ENCODE results near the gene CRKL.
"Not testable (repeated sequence)": the region's sequence is repeated elsewhere in the genome, so short reads cannot be mapped to it uniquely, and the experiment has no call there.

Gene CRKL

GRCh38 chr22:20964090-20964798 lies 47.0 kb downstream of the CRKL start:
- Mint-ChIP-seq H3K4me3 (peak overlapping the region; percentile 76), H3K27me3 (peaks cover 2% of the 10 kb centered on the region), H3K4me1 (peaks cover 8% of the 10 kb centered on the region), H3K36me3 (no peaks in the 10 kb centered on the region), H3K9me3 (no peaks in the 10 kb centered on the region), H3K27ac (no peak overlapping the region)

- Mint-ChIP-seq H3K4me1 (peaks cover 8% of the 10 kb centered on the region), H3K27ac (no peak overlapping the region), H3K27me3 (peaks cover 2% of the 10 kb centered on the region), H3K9me3 (no peaks in the 10 kb centered on the region), H3K4me3 (peak overlapping the region; percentile 76), H3K36me3 (no peaks in the 10 kb centered on the region)
Observed at GRCh38 chr22:20964799-20965103, 47.5 kb downstream of the CRKL start.

GRCh38 chr22:20965104-20965887 lies 48.1 kb downstream of the CRKL start:
- Mint-ChIP-seq H3K4me3 (no peak overlapping the region), H3K36me3 (no peaks in the 10 kb centered on the region), H3K27ac (no peak overlapping the region), H3K4me1 (peaks cover 8% of the 10 kb centered on the region), H3K27me3 (peaks cover 2% of the 10 kb centered on the region), H3K9me3 (no peaks in the 10 kb centered on the region)

- Mint-ChIP-seq H3K4me3 (no peak overlapping the region), H3K4me1 (peaks cover 8% of the 10 kb centered on the region), H3K36me3 (no peaks in the 10 kb centered on the region), H3K27ac (no peak overlapping the region), H3K9me3 (no peaks in the 10 kb centered on the region), H3K27me3 (peaks cover 2% of the 10 kb centered on the region)
Observed at GRCh38 chr22:20965888-20966855, 49.0 kb downstream of the CRKL start.

- Mint-ChIP-seq H3K36me3 (no peaks in the 10 kb centered on the region), H3K27me3 (peaks cover 2% of the 10 kb centered on the region), H3K4me1 (peaks cover 8% of the 10 kb centered on the region), H3K4me3 (no peak within 1 kb of the TSS), H3K27ac (no peak within 1 kb of the TSS), H3K9me3 (no peaks in the 10 kb centered on the region)
Observed at GRCh38 chr22:20966883-20967696, 49.9 kb downstream of the CRKL start, which contains the start of gene AIFM3. Gene AIFM3 (plus strand): TSS chr22:20967255. CDS start chr22:20967945, 690 bp downstream.

GRCh38 chr22:20967697-20968211 lies 50.5 kb downstream of the CRKL start:
- Mint-ChIP-seq H3K4me1 (peaks cover 8% of the 10 kb centered on the region), H3K36me3 (no peaks in the 10 kb centered on the region), H3K27ac (no peak overlapping the region), H3K4me3 (no peak overlapping the region), H3K9me3 (no peaks in the 10 kb centered on the region), H3K27me3 (peaks cover 2% of the 10 kb centered on the region)

- no peak overlapping the region for H3K4me3 Mint-ChIP-seq
- no peaks in the 10 kb centered on the region for H3K36me3 Mint-ChIP-seq
- H3K9me3 Mint-ChIP-seq = no peaks in the 10 kb centered on the region
- no peak overlapping the region for H3K27ac Mint-ChIP-seq
- H3K4me1 Mint-ChIP-seq = peaks cover 8% of the 10 kb centered on the region
- peaks cover 2% of the 10 kb centered on the region for H3K27me3 Mint-ChIP-seq
Observed at GRCh38 chr22:20968281-20968977, 51.2 kb downstream of the CRKL start.

- Mint-ChIP-seq H3K36me3 (no peaks in the 10 kb centered on the region), H3K4me3 (no peak overlapping the region), H3K9me3 (no peaks in the 10 kb centered on the region), H3K4me1 (no peaks in the 10 kb centered on the region), H3K27ac (no peak overlapping the region), H3K27me3 (no peaks in the 10 kb centered on the region)
Observed at GRCh38 chr22:20970939-20971657, 53.9 kb downstream of the CRKL start.

- not testable (repeated sequence) for H3K9me3 Mint-ChIP-seq, H3K27ac Mint-ChIP-seq, H3K4me3 Mint-ChIP-seq, H3K27me3 Mint-ChIP-seq, H3K36me3 Mint-ChIP-seq, H3K4me1 Mint-ChIP-seq
Observed at GRCh38 chr22:20972014-20972694, 54.9 kb downstream of the CRKL start.

- Mint-ChIP-seq H3K4me3 (no peak overlapping the region), H3K36me3 (no peaks in the 10 kb centered on the region), H3K27ac (no peak overlapping the region), H3K27me3 (no peaks in the 10 kb centered on the region), H3K9me3 (no peaks in the 10 kb centered on the region), H3K4me1 (no peaks in the 10 kb centered on the region)
Observed at GRCh38 chr22:20972933-20973577, 55.8 kb downstream of the CRKL start.

GRCh38 chr22:20973634-20974286 lies 56.6 kb downstream of the CRKL start:
- Mint-ChIP-seq H3K27me3 (no peaks in the 10 kb centered on the region), H3K4me1 (peaks cover under 1% of the 10 kb centered on the region), H3K27ac (no peak overlapping the region), H3K4me3 (no peak overlapping the region), H3K9me3 (no peaks in the 10 kb centered on the region), H3K36me3 (no peaks in the 10 kb centered on the region)

- H3K27me3 Mint-ChIP-seq = no peaks in the 10 kb centered on the region
- H3K4me3 Mint-ChIP-seq = no peak overlapping the region
- no peak overlapping the region for H3K27ac Mint-ChIP-seq
- H3K9me3 Mint-ChIP-seq = no peaks in the 10 kb centered on the region
- H3K36me3 Mint-ChIP-seq = no peaks in the 10 kb centered on the region
- H3K4me1 Mint-ChIP-seq = peaks cover 7% of the 10 kb centered on the region
Observed at GRCh38 chr22:20974336-20974955, 57.2 kb downstream of the CRKL start.
